ENCODE results near the gene CELA2A.

DNA sequence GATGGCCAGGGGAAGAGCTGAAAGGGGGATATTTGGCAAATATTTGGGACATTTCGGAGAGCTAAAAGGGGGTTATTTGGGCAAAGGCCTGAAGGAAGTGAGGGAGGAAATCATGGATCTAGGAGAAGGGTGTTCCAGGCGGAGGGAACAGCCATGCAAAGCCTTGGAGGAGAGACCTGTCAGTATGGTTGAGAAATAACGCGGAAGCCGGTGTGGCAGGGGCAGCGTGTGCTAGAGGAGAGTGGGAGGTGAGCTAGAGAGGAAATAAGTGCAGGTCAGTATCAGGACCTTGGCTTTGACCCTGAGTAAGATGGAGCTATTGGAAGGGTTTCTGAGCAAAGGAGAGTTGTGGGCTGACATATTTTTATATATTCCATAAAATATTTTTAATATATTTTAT lies 15.3 kb upstream of the CELA2A start:
- TF ChIP-seq, protein P1, sequence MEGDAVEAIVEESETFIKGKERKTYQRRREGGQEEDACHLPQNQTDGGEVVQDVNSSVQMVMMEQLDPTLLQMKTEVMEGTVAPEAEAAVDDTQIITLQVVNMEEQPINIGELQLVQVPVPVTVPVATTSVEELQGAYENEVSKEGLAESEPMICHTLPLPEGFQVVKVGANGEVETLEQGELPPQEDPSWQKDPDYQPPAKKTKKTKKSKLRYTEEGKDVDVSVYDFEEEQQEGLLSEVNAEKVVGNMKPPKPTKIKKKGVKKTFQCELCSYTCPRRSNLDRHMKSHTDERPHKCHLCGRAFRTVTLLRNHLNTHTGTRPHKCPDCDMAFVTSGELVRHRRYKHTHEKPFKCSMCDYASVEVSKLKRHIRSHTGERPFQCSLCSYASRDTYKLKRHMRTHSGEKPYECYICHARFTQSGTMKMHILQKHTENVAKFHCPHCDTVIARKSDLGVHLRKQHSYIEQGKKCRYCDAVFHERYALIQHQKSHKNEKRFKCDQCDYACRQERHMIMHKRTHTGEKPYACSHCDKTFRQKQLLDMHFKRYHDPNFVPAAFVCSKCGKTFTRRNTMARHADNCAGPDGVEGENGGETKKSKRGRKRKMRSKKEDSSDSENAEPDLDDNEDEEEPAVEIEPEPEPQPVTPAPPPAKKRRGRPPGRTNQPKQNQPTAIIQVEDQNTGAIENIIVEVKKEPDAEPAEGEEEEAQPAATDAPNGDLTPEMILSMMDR (IDR thresholded peaks at IDR 0.05), result no peak
- TF ChIP-seq EP300 (IDR thresholded peaks at IDR 0.05) (no peak), POLR2AphosphoS5 (IDR thresholded peaks at IDR 0.05) (no peak)

All from upper lobe of left lung (tissue), 4 donors.